HEK293T (cell line): Measurements from ENCODE around the gene SAMD14.
"Not testable (repeated sequence)": the region's sequence is repeated elsewhere in the genome, so short reads cannot be mapped to it uniquely, and the experiment has no call there.

Source experiments
- CTCF ChIA-PET: fragments of 350-600 bp; formaldehyde crosslinking; extraction: SDS; loops from one replicate; lab custom pipeline; 2021; ENCODE audit warnings: antibody characterized with exemption, inconsistent platforms; lab: Yijun Ruan, JAX
- POLR2A ChIA-PET: fragments of 350-600 bp; formaldehyde crosslinking; extraction: SDS; loops from one replicate; lab custom pipeline; 2020; ENCODE audit warnings: antibody characterized with exemption, inconsistent platforms; lab: Yijun Ruan, JAX
- DNase-seq: peaks from one replicate; pipeline ENCODE4 v3.0.0; 2012; ENCODE audit warnings: mixed read lengths; ENCODE audit errors: extremely low spot score
- ARNT ChIP-seq: fragments of 450-650 bp; IDR thresholded peaks from 2 replicates; pipeline ENCODE4 v1.6.1; 2017; ENCODE audit warnings: mild to moderate bottlenecking
- BHLHE40 ChIP-seq: fragments of 450-650 bp; IDR thresholded peaks from 2 replicates; pipeline ENCODE4 v1.6.1; 2016; ENCODE audit warnings: mild to moderate bottlenecking, moderate library complexity, borderline replicate concordance
- CTBP1 ChIP-seq: fragments of 450-650 bp; IDR thresholded peaks from 2 replicates; pipeline ENCODE4 v1.6.1; 2016; ENCODE audit warnings: borderline replicate concordance
- ELF4 ChIP-seq: fragments of 450-650 bp; IDR thresholded peaks from 2 replicates; pipeline ENCODE4 v1.6.1; 2017; ENCODE audit warnings: antibody characterized with exemption
- FOXA1 ChIP-seq: fragments of 450-650 bp; IDR thresholded peaks from 2 replicates; pipeline ENCODE4 v1.6.1; 2016; ENCODE audit warnings: mild to moderate bottlenecking
- FOXK2 ChIP-seq: fragments of 450-650 bp; IDR thresholded peaks from 2 replicates; pipeline ENCODE4 v1.6.1; 2016; ENCODE audit warnings: mild to moderate bottlenecking
- FOXM1 ChIP-seq: fragments of 450-650 bp; IDR thresholded peaks from 2 replicates; pipeline ENCODE4 v1.6.1; 2017; ENCODE audit warnings: mild to moderate bottlenecking, borderline replicate concordance
- HDGF ChIP-seq: fragments of 450-650 bp; IDR thresholded peaks from 2 replicates; pipeline ENCODE4 v1.6.1; 2017; ENCODE audit warnings: antibody characterized with exemption, borderline replicate concordance
- L3MBTL2 ChIP-seq: fragments of 450-650 bp; conservative IDR thresholded peaks from 2 replicates; pipeline ENCODE4 v1.6.1; 2016; ENCODE audit warnings: mild to moderate bottlenecking
- LEF1 ChIP-seq: fragments of 450-650 bp; IDR thresholded peaks from 2 replicates; pipeline ENCODE4 v1.6.1; 2017; ENCODE audit warnings: mild to moderate bottlenecking, borderline replicate concordance
- NFRKB ChIP-seq: fragments of 450-650 bp; IDR thresholded peaks from 2 replicates; pipeline ENCODE4 v1.6.1; 2016; ENCODE audit warnings: mild to moderate bottlenecking, moderate library complexity
- SP1 ChIP-seq: fragments of 450-650 bp; IDR thresholded peaks from 2 replicates; pipeline ENCODE4 v1.6.1; 2017
- SUZ12 ChIP-seq: fragments of 450-650 bp; IDR thresholded peaks from 2 replicates; pipeline ENCODE4 v1.6.1; 2016; ENCODE audit warnings: mild to moderate bottlenecking
- TARDBP ChIP-seq: fragments of 450-650 bp; IDR thresholded peaks from 2 replicates; pipeline ENCODE4 v1.6.1; 2016
- ZNF384 ChIP-seq: fragments of 450-650 bp; IDR thresholded peaks from 2 replicates; pipeline ENCODE4 v1.6.1; 2016
- TF ChIP-seq, protein P1 (sequence below): fragments of 450-650 bp; IDR thresholded peaks from 2 replicates; pipeline ENCODE4 v1.6.1; 2016

SAMD14 gene

DNA sequence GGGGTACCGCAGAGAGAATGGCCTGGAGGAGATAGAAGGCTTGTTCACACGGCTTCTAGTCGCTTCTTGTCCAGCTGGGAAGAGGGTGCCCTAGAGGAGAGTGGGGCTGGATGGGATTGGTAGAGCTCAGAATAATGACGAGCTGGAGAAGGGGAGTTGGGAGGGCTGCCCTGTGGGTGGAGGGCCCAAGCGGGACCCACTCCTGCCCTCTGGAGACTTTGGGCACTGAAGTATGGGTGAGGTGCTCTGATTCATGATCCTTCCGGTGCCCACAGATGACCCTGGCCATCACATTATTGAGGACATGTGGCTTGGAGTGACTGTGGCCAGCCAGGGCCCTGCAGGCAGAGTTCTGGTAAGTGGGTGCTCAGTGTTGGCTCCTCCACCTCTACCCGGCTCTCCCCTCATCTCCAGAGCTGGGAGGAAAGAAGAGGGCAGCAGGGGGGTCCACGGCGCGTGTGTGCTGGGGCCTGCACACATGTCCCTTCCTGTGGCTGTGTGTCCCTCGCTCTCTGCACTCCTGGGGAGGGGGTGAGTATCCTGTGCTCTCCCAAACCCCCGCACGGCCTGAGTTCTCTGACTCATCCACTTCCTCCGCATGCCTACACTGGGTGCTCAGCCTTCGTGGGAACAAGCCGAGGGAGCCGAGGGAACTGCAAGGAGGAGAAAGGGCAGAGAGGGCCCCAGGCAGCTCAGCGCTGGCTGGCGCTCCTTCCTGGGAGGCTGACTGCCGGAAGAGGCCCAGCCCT, 65.5 kb downstream of the SAMD14 start:
- no peak for TF ChIP-seq ARNT
- no peak for DNase-seq
- CTCF ChIA-PET = interaction anchor here (0.5 to 1.3 kb wide), 2 partner anchors 15 to 208 kb away, joined by 4 read pairs; no protein-coding TSS in a partner anchor
- POLR2A ChIA-PET = interaction anchor here (1.3 to 1.7 kb wide), 2 partner anchors 8 to 9 kb away, joined by 3 to 5 read pairs; partner anchors contain the start of gene ITGA3

DNA sequence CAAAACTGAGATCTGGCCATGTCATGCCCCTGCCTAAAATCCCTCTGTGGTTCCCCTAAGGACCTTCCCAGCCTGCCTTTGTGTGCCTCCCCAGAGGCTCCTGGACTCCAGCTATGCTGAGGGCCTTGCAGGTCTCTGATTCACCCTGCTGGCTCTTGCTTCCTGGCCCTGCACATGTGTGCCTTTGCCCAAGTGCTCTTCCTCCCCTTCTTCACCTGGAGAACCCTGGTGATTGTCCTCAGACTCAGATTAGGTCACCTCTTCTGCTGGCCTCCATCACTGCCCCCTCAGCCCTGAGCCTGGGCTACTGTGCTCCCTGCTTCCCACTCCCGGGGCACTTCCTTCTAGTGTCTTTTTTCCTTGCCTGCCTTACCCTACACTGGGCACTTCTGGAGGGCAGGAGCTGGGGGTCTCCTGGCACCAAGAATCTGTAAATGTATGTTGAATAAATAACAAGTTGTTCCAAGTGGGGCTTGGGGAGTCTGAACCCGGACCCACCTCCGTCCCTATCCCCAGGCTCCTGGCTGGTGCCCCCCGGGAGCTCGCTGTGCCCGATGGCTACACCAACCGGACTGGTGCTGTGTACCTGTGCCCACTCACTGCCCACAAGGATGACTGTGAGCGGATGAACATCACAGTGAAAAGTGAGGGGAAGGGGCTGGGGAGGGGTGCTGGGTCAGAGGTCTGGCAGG, 66.3 kb downstream of the SAMD14 start:
- TF ChIP-seq FOXK2 (no peak), ARNT (no peak), SP1 (no peak), L3MBTL2 (no peak), BHLHE40 (no peak), SUZ12 (no peak), LEF1 (no peak), ELF4 (no peak), TARDBP (no peak), FOXA1 (no peak), HDGF (no peak)
- TF ChIP-seq, protein P1, sequence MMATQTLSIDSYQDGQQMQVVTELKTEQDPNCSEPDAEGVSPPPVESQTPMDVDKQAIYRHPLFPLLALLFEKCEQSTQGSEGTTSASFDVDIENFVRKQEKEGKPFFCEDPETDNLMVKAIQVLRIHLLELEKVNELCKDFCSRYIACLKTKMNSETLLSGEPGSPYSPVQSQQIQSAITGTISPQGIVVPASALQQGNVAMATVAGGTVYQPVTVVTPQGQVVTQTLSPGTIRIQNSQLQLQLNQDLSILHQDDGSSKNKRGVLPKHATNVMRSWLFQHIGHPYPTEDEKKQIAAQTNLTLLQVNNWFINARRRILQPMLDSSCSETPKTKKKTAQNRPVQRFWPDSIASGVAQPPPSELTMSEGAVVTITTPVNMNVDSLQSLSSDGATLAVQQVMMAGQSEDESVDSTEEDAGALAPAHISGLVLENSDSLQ = no peak

DNA sequence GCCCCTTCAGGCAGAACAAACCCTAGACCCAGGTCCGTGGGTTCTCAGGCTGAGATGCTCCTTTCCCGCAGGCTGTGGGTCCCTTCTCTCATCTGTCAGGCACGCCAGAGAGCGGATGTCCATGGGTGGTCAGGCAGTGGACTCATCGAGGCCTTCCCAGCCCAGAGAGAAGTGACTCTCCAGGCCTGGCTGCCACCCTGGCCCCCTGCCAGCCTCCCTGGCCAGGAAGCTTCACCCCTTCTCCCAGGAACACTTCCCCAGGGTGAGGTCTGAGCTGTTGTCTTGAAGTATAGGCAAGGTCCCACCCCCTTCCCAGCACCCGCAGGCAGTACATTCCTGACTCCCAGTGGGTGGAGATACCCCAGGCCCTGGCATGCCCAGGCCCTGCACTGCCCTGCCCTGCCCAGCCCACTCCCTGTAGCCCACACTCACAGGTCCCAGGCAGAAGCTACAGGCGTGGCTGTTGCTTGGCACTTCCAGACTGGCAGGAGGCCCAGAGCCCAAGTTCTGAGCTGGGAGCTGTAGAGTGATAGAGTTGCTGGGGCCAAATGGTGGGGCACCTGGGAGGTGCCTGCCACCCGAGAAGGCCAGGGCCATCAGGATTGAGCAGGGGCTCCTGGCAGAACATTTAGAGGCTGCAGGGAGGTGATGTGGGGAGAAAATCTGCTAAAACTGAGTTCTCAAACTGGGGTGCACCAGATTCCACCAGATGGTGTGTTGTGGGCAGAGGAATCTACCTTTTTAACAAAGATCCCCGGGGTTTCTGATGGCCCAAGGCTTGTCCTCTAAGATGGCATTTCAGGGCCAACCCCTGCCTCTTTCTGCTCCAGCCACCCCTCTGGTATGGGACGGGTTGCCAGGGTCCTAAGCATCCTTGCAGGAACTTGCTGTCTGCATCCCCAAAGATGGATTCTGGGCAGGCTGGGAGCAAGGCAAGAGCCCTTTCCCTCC, 67.4 kb downstream of the SAMD14 start:
- no peak for TF ChIP-seq CTBP1
- TF ChIP-seq BHLHE40 = no peak
- no peak for TF ChIP-seq ARNT
- TF ChIP-seq TARDBP = no peak
- CTCF ChIA-PET = interaction anchor here (0.6 kb wide), 1 partner anchor 667 kb away, joined by 4 read pairs; no protein-coding TSS in a partner anchor
- POLR2A ChIA-PET = no interaction called here
- DNase-seq = no peak

More for the DNA sequence above, 66.3 kb downstream of the SAMD14 start:
- POLR2A ChIA-PET = interaction anchor here (1.7 kb wide), 1 partner anchor 7 kb away, joined by 5 read pairs; the partner anchor contains the start of gene ITGA3
- no peak for DNase-seq
- CTCF ChIA-PET = no interaction called here

DNA sequence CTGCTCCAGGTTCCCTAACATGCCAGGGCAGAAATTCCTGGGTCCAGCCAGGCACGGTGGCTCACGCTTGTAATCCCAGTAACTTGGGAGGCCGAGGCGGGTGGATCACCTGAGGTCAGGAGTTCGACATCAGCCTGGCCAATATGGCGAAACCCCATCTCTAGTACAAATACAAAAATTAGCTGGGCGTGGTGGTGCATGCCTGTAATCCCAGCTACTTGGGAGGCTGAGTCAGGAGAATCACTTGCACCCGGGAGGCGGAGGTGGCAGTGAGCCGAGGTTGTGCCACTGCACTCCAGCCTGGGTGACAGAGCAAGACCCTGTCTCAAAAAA, 68.3 kb downstream of the SAMD14 start:
- POLR2A ChIA-PET, DNase-seq: not testable (repeated sequence)
- CTCF ChIA-PET = interaction anchor here (0.6 kb wide), 1 partner anchor 666 kb away, joined by 4 read pairs; no protein-coding TSS in a partner anchor

DNA sequence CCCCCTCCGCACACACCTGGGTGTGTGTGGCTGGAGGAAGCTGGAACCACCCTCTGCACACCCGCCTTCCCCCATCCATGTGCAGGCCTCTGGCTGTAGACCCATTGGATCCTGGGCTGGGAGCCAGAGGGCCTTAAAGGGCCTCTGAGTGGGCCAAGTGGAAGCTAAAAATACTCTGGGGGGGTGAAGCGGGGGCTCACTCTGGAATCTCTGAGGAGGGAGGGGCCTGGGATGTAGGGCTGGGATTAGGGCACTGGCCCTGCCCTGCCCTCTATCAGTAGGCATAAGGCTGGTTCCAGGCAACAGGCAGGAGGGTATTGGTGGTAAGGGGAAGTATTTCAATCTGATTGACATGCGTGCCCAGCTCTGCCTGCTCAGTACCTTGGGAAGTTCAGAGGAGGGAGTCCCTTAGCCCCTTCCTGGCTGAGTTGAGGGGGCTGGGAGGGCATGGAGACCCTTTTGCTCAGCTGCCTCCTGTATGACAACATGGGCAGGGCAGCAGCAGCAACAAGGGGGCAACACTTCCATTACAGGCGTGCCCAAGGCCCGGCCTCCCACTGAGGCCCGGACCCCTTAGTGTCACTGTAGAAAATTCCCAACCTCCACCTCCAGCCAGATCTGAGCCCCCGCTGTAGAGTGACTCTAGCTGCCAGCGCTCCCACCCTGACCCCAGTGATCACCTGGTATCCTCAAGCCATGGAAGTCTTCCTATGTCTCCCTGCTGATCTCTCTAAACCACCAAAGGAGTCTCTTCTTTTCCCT, 68.8 kb downstream of the SAMD14 start:
- TF ChIP-seq SP1 = no peak
- no peak for TF ChIP-seq ARNT
- no peak for TF ChIP-seq SUZ12
- TF ChIP-seq BHLHE40 = no peak
- no peak for TF ChIP-seq FOXA1
- TF ChIP-seq NFRKB = no peak
- no peak for TF ChIP-seq CTBP1
- TF ChIP-seq, protein P1 = no peak
- TF ChIP-seq LEF1 = no peak
- TF ChIP-seq ELF4 = no peak
- TF ChIP-seq FOXM1 = no peak
- TF ChIP-seq TARDBP = no peak
- no peak for TF ChIP-seq HDGF
- TF ChIP-seq L3MBTL2 = no peak
- no peak for TF ChIP-seq ZNF384
- TF ChIP-seq FOXK2 = no peak
- DNase-seq = no peak
- CTCF ChIA-PET = interaction anchor here (1.5 kb wide), 1 partner anchor 34 kb away, joined by 4 read pairs; no protein-coding TSS in a partner anchor
- POLR2A ChIA-PET = interaction anchor here (1.4 kb wide), 1 partner anchor 35 kb away, joined by 3 read pairs; no protein-coding TSS in a partner anchor
